BJ (cell line): ENCODE results near the gene IL13RA1. TPM values are rescaled to one million over a fixed set of nuclear protein-coding genes. Genes with fewer than 3 reads are reported as not detected.

Experiments
- CTCF ChIA-PET: fragments of 350-600 bp; formaldehyde crosslinking; extraction: SDS; loops from one replicate; lab custom pipeline; 2021; ENCODE audit warnings: antibody characterized with exemption, inconsistent platforms; lab: Yijun Ruan, JAX
- POLR2A ChIA-PET: fragments of 300-600 bp; sonication (Branson Sonifier 250); formaldehyde crosslinking; extraction: SDS; loops from one replicate; lab custom pipeline; 2021; ENCODE audit warnings: antibody characterized with exemption; lab: Charles Lee
- DNase-seq: peaks from one replicate; pipeline ENCODE4 v3.0.0-alpha.2; 2011; ENCODE audit warnings: low read depth
- H3K27me3 ChIP-seq: 2 replicates; pipeline ENCODE4 v1.6.0; 2011; ENCODE audit warnings: low read length; ENCODE audit not compliant: control insufficient read depth, insufficient read depth
- H3K36me3 ChIP-seq: 2 replicates; pipeline ENCODE4 v1.5.1; 2011; ENCODE audit warnings: low read length; ENCODE audit not compliant: control insufficient read depth, insufficient read depth
- H3K4me3 ChIP-seq: 2 replicates; pipeline ENCODE4 v1.5.1; 2011; ENCODE audit warnings: low read depth, mild to moderate bottlenecking, control low read depth, low read length
- polyA plus RNA-seq: library from polyadenylated mRNA; depleted of rRNA; stranded (reverse); fragments of >200 nt; gene quantifications from 2 replicates; pipeline ENCODE4 v1.2.3, GENCODE V29; 2011
- TF ChIP-seq, protein P1 (sequence below): IDR thresholded peaks from 2 replicates; pipeline ENCODE4 v1.5.1; 2011; ENCODE audit warnings: low read depth, mild to moderate bottlenecking, control low read depth, inconsistent platforms, low read length, moderate library complexity; ENCODE audit not compliant: insufficient read depth

IL13RA1 gene
- polyA plus RNA-seq, 1 experiment = 27.7 TPM

- POLR2A ChIA-PET = interaction anchor here (0.7 kb wide), 1 partner anchor 318 kb away, joined by 3 read pairs; no protein-coding TSS in a partner anchor
- TF ChIP-seq, protein P1, sequence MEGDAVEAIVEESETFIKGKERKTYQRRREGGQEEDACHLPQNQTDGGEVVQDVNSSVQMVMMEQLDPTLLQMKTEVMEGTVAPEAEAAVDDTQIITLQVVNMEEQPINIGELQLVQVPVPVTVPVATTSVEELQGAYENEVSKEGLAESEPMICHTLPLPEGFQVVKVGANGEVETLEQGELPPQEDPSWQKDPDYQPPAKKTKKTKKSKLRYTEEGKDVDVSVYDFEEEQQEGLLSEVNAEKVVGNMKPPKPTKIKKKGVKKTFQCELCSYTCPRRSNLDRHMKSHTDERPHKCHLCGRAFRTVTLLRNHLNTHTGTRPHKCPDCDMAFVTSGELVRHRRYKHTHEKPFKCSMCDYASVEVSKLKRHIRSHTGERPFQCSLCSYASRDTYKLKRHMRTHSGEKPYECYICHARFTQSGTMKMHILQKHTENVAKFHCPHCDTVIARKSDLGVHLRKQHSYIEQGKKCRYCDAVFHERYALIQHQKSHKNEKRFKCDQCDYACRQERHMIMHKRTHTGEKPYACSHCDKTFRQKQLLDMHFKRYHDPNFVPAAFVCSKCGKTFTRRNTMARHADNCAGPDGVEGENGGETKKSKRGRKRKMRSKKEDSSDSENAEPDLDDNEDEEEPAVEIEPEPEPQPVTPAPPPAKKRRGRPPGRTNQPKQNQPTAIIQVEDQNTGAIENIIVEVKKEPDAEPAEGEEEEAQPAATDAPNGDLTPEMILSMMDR = no peak
- Histone ChIP-seq H3K27me3 (no peaks in the 10 kb centered on the region), H3K4me3 (no peak overlapping the region), H3K36me3 (no peaks in the 10 kb centered on the region)
- CTCF ChIA-PET = no interaction called here
- DNase-seq = no peak
Observed at GRCh38 chrX:118723376-118723775, 4.0 kb upstream of the IL13RA1 start.

GRCh38 chrX:118724365-118724764 lies 3.0 kb upstream of the IL13RA1 start:
- ChIA-PET POLR2A (no interaction called here), CTCF (no interaction called here)
- Histone ChIP-seq H3K36me3 (no peaks in the 10 kb centered on the region), H3K4me3 (no peak overlapping the region), H3K27me3 (no peaks in the 10 kb centered on the region)
- TF ChIP-seq, protein P1 = no peak
- DNase-seq = no peak

GRCh38 chrX:118724775-118725174 lies 2.6 kb upstream of the IL13RA1 start:
- H3K4me3 ChIP-seq = no peak overlapping the region
- ChIA-PET CTCF (no interaction called here), POLR2A (no interaction called here)
- H3K27me3 ChIP-seq = no peaks in the 10 kb centered on the region
- TF ChIP-seq, protein P1 = no peak
- H3K36me3 ChIP-seq = no peaks in the 10 kb centered on the region
- DNase-seq = no peak

- no peak for DNase-seq
- no peaks in the 10 kb centered on the region for H3K27me3 ChIP-seq
- POLR2A ChIA-PET = no interaction called here
- TF ChIP-seq, protein P1 = no peak
- no peaks in the 10 kb centered on the region for H3K36me3 ChIP-seq
- CTCF ChIA-PET = no interaction called here
- H3K4me3 ChIP-seq = no peak overlapping the region
Observed at GRCh38 chrX:118726396-118726795, 1.0 kb upstream of the IL13RA1 start.

GRCh38 chrX:118727686-118728339 lies 407 bp downstream of the IL13RA1 start:
- Histone ChIP-seq H3K4me3 (peak overlapping the region; percentile 63), H3K36me3 (no peaks in the 10 kb centered on the region), H3K27me3 (no peaks in the 10 kb centered on the region)
- POLR2A ChIA-PET = no interaction called here
- CTCF ChIA-PET = no interaction called here
- DNase-seq = no peak
- TF ChIP-seq, protein P1 = no peak
